NCI-H446 (cell line): ENCODE data around the gene ITPKB.
A peak's percentile ranks its signal among the peaks of the same experiment; 100 is the strongest.

Experiments used
- DNase-seq, 2 experiments: peaks; one replicate each; lab custom pipeline; 2025; lab: John Stamatoyannopoulos, UW

ITPKB gene

GRCh38 chr1:226665505-226666163 lies 73.4 kb downstream of the ITPKB start:
- no peak for DNase-seq

GRCh38 chr1:226664413-226665101 lies 74.5 kb downstream of the ITPKB start:
- peak in 1 of 2 experiments; percentile 57 for DNase-seq

- no peak for DNase-seq
Measured at GRCh38 chr1:226663327-226663704, 75.8 kb downstream of the ITPKB start.

- peak; percentile 69 to 85 for DNase-seq
Measured at GRCh38 chr1:226662642-226663326, 76.3 kb downstream of the ITPKB start.

GRCh38 chr1:226661965-226662364 lies 77.1 kb downstream of the ITPKB start:
- DNase-seq: no peak

- DNase-seq: no peak
Measured at GRCh38 chr1:226661271-226661670, 77.8 kb downstream of the ITPKB start.

GRCh38 chr1:226660410-226661182 lies 78.5 kb downstream of the ITPKB start:
- no peak for DNase-seq

GRCh38 chr1:226659641-226660040 lies 79.4 kb downstream of the ITPKB start:
- no peak for DNase-seq

- no peak for DNase-seq
Measured at GRCh38 chr1:226659136-226659535, 79.9 kb downstream of the ITPKB start.

- no peak for DNase-seq
Measured at GRCh38 chr1:226658546-226659125, 80.4 kb downstream of the ITPKB start.

GRCh38 chr1:226657895-226658545 lies 81.1 kb downstream of the ITPKB start:
- peak; percentile 81 to 85 for DNase-seq

- peak in 1 of 2 experiments; percentile 72 for DNase-seq
Measured at GRCh38 chr1:226656601-226657277, 82.3 kb downstream of the ITPKB start.

- DNase-seq: no peak
Measured at GRCh38 chr1:226656201-226656600, 82.9 kb downstream of the ITPKB start.

GRCh38 chr1:226655251-226656163 lies 83.6 kb downstream of the ITPKB start:
- no peak for DNase-seq

GRCh38 chr1:226654668-226655055 lies 84.4 kb downstream of the ITPKB start:
- no peak for DNase-seq

GRCh38 chr1:226654046-226654667 lies 84.9 kb downstream of the ITPKB start:
- DNase-seq: peak in 1 of 2 experiments; percentile 64

- no peak for DNase-seq
Measured at GRCh38 chr1:226653311-226653921, 85.7 kb downstream of the ITPKB start.

- no peak for DNase-seq
Measured at GRCh38 chr1:226652613-226653012, 86.5 kb downstream of the ITPKB start.

GRCh38 chr1:226651732-226652105 lies 87.4 kb downstream of the ITPKB start:
- no peak for DNase-seq
